Occipital lobe (tissue), 2 donors: ENCODE measurements around the gene USP5. TPM values are rescaled to one million over a fixed set of nuclear protein-coding genes. Genes with fewer than 3 reads are reported as not detected.
A peak's percentile ranks its signal among the peaks of the same experiment; 100 is the strongest.

ENCODE experiments used
- DNase-seq: peaks from one replicate; lab custom pipeline; 2025; lab: John Stamatoyannopoulos, UW
- total RNA-seq: library from RNA; depleted of rRNA; stranded (reverse); fragments of >200 nt; gene quantifications from one replicate; pipeline ENCODE4 v1.2.3, GENCODE V29; 2014

Gene USP5, protein sequence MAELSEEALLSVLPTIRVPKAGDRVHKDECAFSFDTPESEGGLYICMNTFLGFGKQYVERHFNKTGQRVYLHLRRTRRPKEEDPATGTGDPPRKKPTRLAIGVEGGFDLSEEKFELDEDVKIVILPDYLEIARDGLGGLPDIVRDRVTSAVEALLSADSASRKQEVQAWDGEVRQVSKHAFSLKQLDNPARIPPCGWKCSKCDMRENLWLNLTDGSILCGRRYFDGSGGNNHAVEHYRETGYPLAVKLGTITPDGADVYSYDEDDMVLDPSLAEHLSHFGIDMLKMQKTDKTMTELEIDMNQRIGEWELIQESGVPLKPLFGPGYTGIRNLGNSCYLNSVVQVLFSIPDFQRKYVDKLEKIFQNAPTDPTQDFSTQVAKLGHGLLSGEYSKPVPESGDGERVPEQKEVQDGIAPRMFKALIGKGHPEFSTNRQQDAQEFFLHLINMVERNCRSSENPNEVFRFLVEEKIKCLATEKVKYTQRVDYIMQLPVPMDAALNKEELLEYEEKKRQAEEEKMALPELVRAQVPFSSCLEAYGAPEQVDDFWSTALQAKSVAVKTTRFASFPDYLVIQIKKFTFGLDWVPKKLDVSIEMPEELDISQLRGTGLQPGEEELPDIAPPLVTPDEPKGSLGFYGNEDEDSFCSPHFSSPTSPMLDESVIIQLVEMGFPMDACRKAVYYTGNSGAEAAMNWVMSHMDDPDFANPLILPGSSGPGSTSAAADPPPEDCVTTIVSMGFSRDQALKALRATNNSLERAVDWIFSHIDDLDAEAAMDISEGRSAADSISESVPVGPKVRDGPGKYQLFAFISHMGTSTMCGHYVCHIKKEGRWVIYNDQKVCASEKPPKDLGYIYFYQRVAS
- 66.8 TPM for total RNA-seq

DNA sequence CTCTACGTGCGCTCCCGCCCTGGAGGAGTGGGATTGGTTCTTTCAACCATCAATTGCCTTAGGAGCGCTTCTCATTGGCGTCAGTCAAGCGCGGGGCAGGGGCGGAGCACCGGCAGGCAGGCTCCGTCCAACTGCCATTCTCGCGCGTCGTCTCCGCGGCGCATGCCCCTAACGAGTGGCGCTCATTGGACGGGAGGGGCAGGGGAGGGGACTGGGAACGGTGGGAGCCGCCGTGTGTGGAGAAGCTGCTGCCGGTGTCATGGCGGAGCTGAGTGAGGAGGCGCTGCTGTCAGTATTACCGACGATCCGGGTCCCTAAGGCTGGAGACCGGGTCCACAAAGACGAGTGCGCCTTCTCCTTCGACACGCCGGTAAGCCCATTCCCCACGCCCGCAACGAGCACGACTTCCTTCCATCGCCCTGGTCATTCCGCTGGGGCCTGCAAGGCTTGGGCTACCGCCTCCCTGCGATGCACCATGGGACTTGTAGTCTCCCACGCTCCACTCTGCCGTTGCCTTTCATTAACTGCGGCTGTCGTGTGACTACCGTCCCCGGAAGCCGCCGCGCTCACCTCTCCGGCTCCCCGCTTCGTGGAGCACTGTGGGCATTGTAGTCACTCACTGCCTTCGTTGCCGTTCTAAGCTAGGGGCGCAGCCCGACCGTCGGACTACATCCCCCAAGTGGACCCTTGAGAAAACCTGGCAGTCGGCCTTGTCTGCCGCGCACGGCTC lies at the start of gene USP5:
Gene USP5 (plus strand): TSS at position 230 of the 730 bp plus-strand sequence. CDS start 30 bp downstream, at position 260.
- peak; percentile 100 for DNase-seq

GRCh38 chr12:6807170-6807569 lies 44.8 kb upstream of the USP5 start:
- no peak for DNase-seq

DNA sequence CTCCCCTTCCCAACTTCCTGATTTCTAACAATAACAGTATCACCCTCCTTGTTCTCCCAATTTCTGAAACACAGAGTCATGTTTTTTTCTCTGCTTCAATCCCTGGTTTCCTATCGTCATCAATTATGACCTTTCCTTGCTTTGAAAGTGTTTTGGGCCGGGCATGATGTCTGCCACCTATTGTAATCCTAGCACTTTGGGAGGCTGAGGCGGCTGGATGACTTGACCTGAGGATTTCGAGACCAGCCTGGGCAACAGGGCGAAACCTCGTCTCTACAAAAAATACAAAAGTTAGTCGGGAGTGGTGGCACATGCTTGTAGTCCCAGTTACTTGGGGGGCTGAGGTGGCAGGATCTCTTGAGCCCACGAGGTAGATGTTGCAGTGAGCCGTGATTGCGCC lies 42.9 kb upstream of the USP5 start:
- no peak for DNase-seq

DNA sequence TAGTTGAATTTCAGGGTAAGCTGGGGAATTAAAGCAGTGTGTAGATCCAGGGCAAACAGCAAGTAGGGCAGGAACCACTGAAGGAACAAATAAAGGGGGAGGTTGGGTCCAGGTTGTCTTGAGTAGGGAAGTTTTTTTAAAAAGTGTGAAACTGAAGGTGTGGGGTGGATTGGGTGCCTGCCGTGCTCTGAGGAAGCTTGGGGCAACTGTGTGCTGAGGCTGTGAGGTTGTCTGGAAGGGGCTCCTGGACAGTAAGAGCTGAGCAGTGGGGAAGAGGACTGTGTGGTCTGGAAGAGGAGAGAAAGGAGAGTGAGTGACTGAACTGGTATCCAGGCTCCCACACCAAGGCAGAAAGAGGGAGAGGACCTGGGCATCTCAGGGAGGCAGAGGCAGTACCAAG lies 41.2 kb upstream of the USP5 start:
- no peak for DNase-seq

GRCh38 chr12:6813363-6813762 lies 38.6 kb upstream of the USP5 start:
- no peak for DNase-seq

DNA sequence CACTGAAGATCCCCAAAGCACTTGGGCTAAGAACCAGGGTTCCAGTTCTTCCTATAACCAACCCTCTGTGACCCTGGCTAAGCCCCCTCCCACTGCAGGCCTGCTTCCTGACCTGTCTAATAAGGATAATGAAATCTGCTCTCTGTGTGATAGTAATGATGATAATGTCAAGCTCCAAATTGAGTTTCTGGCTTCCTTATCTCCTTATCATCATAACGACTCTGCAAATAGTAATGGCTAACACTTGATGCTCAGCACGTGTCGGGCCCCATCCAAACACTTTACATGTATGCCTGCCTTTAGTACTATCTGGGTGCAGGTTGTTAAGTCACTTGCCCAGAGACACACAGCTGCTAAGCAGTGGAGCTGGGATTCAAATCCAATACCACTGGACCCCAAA lies 35.4 kb upstream of the USP5 start:
- no peak for DNase-seq

GRCh38 chr12:6817098-6817497 lies 34.9 kb upstream of the USP5 start:
- DNase-seq = no peak

- no peak for DNase-seq
These were observed 34.2 kb upstream of the USP5 start for GRCh38 chr12:6817662-6818157.

GRCh38 chr12:6818222-6818621 lies 33.7 kb upstream of the USP5 start:
- no peak for DNase-seq

DNA sequence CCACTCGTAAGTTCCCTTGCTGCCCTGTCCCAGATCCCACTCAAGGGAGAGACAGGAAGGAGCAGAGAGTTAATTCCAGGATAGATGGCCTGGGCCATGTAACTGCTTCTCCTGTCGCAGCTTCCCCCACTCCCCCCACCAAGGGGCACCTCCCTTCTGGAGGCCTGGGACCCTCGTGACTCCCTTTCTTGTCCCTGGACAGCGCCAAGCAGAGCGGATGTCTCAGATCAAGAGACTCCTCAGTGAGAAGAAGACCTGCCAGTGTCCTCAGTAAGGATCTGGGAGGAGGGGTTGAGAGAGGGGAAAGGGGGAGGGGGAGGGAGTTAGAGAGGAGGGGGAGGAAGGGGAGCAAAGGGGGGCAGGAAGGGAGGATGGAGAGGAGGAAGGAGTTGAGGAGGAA lies 33.3 kb upstream of the USP5 start:
- DNase-seq = no peak

DNA sequence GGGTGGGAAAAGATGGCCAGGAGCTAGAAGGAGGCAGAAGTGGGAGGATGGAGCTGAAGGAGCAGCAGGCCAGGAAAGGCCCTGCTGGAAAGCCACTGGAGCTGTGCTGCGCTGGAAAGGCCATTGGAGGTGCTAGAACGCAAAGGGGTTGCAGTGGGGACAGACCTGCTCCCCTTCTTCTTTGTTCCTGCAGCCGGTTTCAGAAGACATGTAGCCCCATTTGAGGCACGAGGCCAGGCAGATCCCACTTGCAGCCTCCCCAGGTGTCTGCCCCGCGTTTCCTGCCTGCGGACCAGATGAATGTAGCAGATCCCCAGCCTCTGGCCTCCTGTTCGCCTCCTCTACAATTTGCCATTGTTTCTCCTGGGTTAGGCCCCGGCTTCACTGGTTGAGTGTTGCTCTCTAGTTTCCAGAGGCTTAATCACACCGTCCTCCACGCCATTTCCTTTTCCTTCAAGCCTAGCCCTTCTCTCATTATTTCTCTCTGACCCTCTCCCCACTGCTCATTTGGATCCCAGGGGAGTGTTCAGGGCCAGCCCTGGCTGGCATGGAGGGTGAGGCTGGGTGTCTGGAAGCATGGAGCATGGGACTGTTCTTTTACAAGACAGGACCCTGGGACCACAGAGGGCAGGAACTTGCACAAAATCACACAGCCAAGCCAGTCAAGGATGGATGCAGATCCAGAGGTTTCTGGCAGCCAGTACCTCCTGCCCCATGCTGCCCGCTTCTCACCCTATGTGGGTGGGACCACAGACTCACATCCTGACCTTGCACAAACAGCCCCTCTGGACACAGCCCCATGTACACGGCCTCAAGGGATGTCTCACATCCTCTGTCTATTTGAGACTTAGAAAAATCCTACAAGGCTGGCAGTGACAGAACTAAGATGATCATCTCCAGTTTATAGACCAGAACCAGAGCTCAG lies 32.6 kb upstream of the USP5 start:
- DNase-seq = no peak

GRCh38 chr12:6820166-6820565 lies 31.8 kb upstream of the USP5 start:
- DNase-seq = no peak

DNA sequence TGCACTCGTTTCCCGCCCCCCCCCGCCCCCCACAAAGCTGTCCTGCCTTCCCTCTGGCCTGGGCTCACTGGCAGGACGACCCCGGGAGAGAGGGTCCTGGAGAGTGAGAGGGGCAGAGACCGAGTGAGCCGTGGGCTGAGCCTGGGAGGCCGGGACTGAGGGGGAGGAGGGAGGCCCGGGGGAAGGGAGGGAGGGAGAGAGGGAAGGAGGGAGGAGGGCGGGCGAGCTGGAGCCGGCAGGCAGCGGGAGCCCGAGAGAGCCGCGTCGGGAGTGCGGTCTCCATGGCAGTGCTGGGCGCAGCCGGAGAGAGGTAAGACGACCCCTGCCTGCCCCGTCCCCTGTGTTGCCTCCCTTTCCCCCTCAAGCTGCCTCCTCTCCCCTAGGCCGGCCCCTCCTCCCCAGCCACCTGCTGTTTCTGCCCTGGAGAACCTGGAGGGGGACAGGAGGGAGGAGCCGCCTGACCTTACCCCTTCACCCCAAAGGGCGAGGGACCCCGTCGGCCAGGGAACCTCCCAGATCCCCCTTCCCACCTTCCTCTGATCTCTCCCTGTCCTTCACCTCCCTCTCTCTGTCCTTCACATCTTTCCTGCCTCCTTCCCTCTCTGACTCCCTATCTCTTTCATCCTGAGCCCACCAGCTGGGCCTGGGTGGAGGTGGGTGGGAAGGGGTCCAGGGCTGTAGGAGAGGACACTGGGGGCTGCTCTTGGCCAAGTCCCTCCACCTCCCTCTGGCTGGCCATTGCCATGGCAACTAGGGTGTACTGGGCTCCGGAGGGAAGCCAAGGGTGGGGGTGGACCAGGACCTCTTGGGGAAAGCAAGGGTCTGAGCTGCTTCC lies 30.1 kb upstream of the USP5 start, which contains the start of gene GPR162:
Gene GPR162 (plus strand): TSS at position 231 of the 835 bp plus-strand sequence. CDS start 2,078 bp downstream, outside the sequence.
- peak; percentile 83 for DNase-seq

GRCh38 chr12:6822426-6823135 lies 29.4 kb upstream of the USP5 start:
- DNase-seq = no peak

DNA sequence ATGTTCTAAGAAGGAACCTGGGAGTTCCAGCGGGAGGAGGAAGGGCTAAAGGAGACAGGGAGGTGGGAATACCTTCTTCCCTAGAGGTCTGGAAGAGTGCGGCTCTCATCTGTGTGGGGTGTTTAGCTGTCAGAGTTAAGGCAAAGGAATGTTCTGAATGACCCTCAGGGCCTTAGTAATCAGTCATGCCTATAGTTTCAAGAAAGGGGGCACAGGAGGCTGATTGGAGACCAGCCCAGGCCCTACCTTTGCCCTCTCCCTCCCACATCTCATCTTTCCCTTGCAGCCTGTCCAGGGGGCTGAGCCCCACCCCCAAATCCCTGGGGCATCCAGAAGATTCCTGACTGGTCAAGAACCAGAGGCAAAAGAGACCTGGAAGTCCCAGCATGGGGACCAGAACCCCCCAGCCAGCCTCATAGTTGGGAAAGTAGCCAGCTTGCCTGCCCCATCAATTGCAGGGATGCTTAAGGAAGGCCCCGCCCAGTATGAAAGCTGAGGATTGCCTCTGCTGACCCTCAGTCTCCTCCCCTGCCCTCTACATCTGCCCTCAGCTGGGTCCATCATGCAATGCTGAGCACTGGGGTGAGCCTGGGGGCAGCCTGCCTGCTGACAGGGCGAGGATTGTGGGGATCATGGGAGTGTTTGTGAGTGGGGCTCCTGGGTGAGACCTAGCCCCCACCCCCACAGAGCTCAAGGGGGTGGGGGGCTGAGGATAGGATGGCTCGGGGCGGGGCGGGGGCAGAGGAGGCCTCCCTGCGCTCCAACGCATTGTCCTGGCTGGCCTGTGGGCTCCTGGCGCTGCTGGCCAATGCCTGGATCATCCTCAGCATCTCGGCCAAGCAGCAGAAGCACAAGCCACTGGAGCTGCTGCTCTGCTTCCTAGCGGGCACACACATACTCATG lies 28.5 kb upstream of the USP5 start:
- DNase-seq = no peak

GRCh38 chr12:6824085-6824775 lies 27.7 kb upstream of the USP5 start:
- DNase-seq = peak; percentile 44

DNA sequence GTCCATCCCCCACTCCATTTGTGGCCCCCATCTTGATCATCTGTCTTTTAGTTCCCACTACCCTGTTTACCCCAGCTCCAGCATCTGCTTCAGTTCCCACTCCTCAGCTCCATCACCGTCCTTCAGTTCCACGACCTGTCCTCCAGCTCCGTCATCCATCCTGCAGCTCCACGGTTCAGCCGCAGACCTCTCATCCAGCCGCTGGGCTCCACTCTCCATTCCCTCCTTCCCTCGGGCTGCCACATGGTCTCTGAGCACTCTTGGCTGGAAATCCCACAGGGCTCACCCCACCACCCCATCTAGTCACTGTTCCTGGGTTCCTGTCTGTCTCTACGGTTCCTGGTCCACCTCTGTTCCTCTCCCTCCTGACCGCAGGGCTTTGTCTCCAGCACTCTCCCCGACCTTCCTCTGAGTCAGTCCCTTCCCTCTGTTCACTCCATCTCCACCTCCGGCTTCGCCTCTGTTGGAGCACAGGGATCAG lies 27.0 kb upstream of the USP5 start:
- no peak for DNase-seq
